Left ventricle myocardium inferior (tissue), 1 donor: Measurements from ENCODE around the gene IGSF23. TPM values are rescaled to one million over a fixed set of nuclear protein-coding genes. Genes with fewer than 3 reads are reported as not detected.
"Not testable (repeated sequence)": the region's sequence is repeated elsewhere in the genome, so short reads cannot be mapped to it uniquely, and the experiment has no call there.

Experiments used
- DNase-seq: peaks from one replicate; pipeline ENCODE4 v3.0.0-alpha.2; 2020
- H3K27ac ChIP-seq: fragments of 200-600 bp; replicated peaks from 2 replicates; pipeline ENCODE4 v1.8.0; 2021
- H3K27me3 ChIP-seq: fragments of 200-600 bp; 2 replicates; pipeline ENCODE4 v1.8.0; 2021; ENCODE audit warnings: low read depth
- H3K36me3 ChIP-seq: fragments of 200-600 bp; 2 replicates; pipeline ENCODE4 v1.8.0; 2021
- H3K4me1 ChIP-seq: fragments of 200-600 bp; 2 replicates; pipeline ENCODE4 v1.8.0; 2021
- H3K4me3 ChIP-seq: fragments of 200-600 bp; 2 replicates; pipeline ENCODE4 v1.8.0; 2021; ENCODE audit warnings: mild to moderate bottlenecking, moderate library complexity
- H3K9me3 ChIP-seq: fragments of 200-600 bp; replicated peaks from 2 replicates; pipeline ENCODE4 v1.8.0; 2021
- CTCF ChIP-seq: fragments of 200-600 bp; IDR thresholded peaks from 2 replicates; pipeline ENCODE4 v1.8.0; 2021; ENCODE audit warnings: antibody characterized with exemption, mild to moderate bottlenecking, borderline replicate concordance
- intact Hi-C: fragments of 100-400 bp; cut with micrococcal nuclease; formaldehyde crosslinking; loops from one replicate; pipeline ENCODE4 v1.11.0; 2022
- total RNA-seq: library from RNA; stranded (reverse); fragmentation: NEBNext Ultra II Directional; extraction: Animal tissue kit (Norgen Biotek cat#: 25700); gene quantifications from one replicate; pipeline ENCODE4 v1.2.1, GENCODE V29; 2021
- donor health status: DM: no; HTN: yes; CAD: no; lungs with severe emphysema.

IGSF23 gene
- total RNA-seq, 1 donor from 2014 or later, result not detected

GRCh38 chr19:44668985-44669764, 55.8 kb downstream of the IGSF23 start:
- Histone ChIP-seq H3K4me3 (no peak overlapping the region), H3K36me3 (no peaks in the 10 kb centered on the region), H3K27ac (no peak overlapping the region), H3K9me3 (no peaks in the 10 kb centered on the region), H3K4me1 (no peaks in the 10 kb centered on the region), H3K27me3 (no peaks in the 10 kb centered on the region)
- DNase-seq, result no peak
- intact Hi-C loops, result no loop called here
- TF ChIP-seq CTCF, result no peak

GRCh38 chr19:44670027-44670426, 56.7 kb downstream of the IGSF23 start:
- H3K36me3 ChIP-seq, DNase-seq, H3K4me3 ChIP-seq, H3K27ac ChIP-seq, intact Hi-C loops, H3K4me1 ChIP-seq, H3K27me3 ChIP-seq, H3K9me3 ChIP-seq: not testable (repeated sequence)

GRCh38 chr19:44671400-44671799, 58.0 kb downstream of the IGSF23 start, which contains the start of gene CEACAM19:
CEACAM19 (plus strand) TSS chr19:44671482; CDS start chr19:44671932, 450 bp downstream.
- Histone ChIP-seq H3K27me3 (no peaks in the 10 kb centered on the region), H3K9me3 (no peaks in the 10 kb centered on the region), H3K4me3 (no peak within 1 kb of the TSS), H3K27ac (no peak within 1 kb of the TSS), H3K4me1 (no peaks in the 10 kb centered on the region), H3K36me3 (peaks cover 7% of the 10 kb centered on the region)
- DNase-seq, result no peak
- intact Hi-C loops, result no loop called here
- TF ChIP-seq CTCF, result no peak

- Histone ChIP-seq H3K9me3 (no peaks in the 10 kb centered on the region), H3K4me3 (no peak overlapping the region), H3K27me3 (no peaks in the 10 kb centered on the region), H3K4me1 (no peaks in the 10 kb centered on the region), H3K36me3 (peaks cover 13% of the 10 kb centered on the region), H3K27ac (no peak overlapping the region)
- intact Hi-C loops, result no loop called here
- no peak for TF ChIP-seq CTCF
- no peak for DNase-seq
Observed at GRCh38 chr19:44672226-44672625, 58.9 kb downstream of the IGSF23 start.

GRCh38 chr19:44673510-44673909, 60.1 kb downstream of the IGSF23 start:
- H3K4me1 ChIP-seq, result no peaks in the 10 kb centered on the region
- intact Hi-C loops, result no loop called here
- no peaks in the 10 kb centered on the region for H3K9me3 ChIP-seq
- H3K4me3 ChIP-seq, result no peak overlapping the region
- DNase-seq, result no peak
- H3K27me3 ChIP-seq, result no peaks in the 10 kb centered on the region
- no peak for TF ChIP-seq CTCF
- H3K36me3 ChIP-seq, result peaks cover 13% of the 10 kb centered on the region
- no peak overlapping the region for H3K27ac ChIP-seq

- TF ChIP-seq CTCF, result no peak
- intact Hi-C loops, result no loop called here
- Histone ChIP-seq H3K27ac (no peak overlapping the region), H3K4me1 (no peaks in the 10 kb centered on the region), H3K9me3 (no peaks in the 10 kb centered on the region), H3K4me3 (no peak overlapping the region), H3K27me3 (no peaks in the 10 kb centered on the region), H3K36me3 (peaks cover 20% of the 10 kb centered on the region)
- no peak for DNase-seq
Observed at GRCh38 chr19:44675521-44675920, 62.2 kb downstream of the IGSF23 start.
